NCI-H2171 treated with DMSO at 0.1 percent for 48 hours (cell line): ENCODE results near the gene FABP7.

ENCODE experiments used
- DNase-seq: peaks from one replicate; lab custom pipeline; 2025; lab: John Stamatoyannopoulos, UW

The FABP7 gene

GRCh38 chr6:122758927-122759334 lies 20.6 kb upstream of the FABP7 start:
- DNase-seq: no peak

- DNase-seq: no peak
Measured at GRCh38 chr6:122760330-122760729, 19.2 kb upstream of the FABP7 start.

- no peak for DNase-seq
Measured at GRCh38 chr6:122766256-122766655, 13.3 kb upstream of the FABP7 start.

- peak; percentile 70 for DNase-seq
Measured at GRCh38 chr6:122770835-122771601, 8.5 kb upstream of the FABP7 start.

GRCh38 chr6:122772724-122773415 lies 6.6 kb upstream of the FABP7 start:
- DNase-seq: no peak

- no peak for DNase-seq
Measured at GRCh38 chr6:122775975-122776374, 3.5 kb upstream of the FABP7 start.

- DNase-seq: no peak
Measured at GRCh38 chr6:122778302-122778701, 1.2 kb upstream of the FABP7 start.

GRCh38 chr6:122778985-122779661 lies 393 bp upstream of the FABP7 start:
- DNase-seq: no peak

- no peak for DNase-seq
Measured at GRCh38 chr6:122780114-122780513, 598 bp downstream of the FABP7 start.

- no peak for DNase-seq
Measured at GRCh38 chr6:122781716-122782115, 2.2 kb downstream of the FABP7 start.

- no peak for DNase-seq
Measured at GRCh38 chr6:122783401-122783800, 3.9 kb downstream of the FABP7 start.

- DNase-seq: no peak
Measured at GRCh38 chr6:122785891-122786290, 6.4 kb downstream of the FABP7 start.

- DNase-seq: no peak
Measured at GRCh38 chr6:122787721-122788120, 8.2 kb downstream of the FABP7 start.

- no peak for DNase-seq
Measured at GRCh38 chr6:122788208-122788607, 8.7 kb downstream of the FABP7 start.

GRCh38 chr6:122788663-122789181 lies 9.2 kb downstream of the FABP7 start:
- DNase-seq: no peak

- peak; percentile 83 for DNase-seq
Measured at GRCh38 chr6:122789182-122790027, 9.9 kb downstream of the FABP7 start, which contains the start of gene SMPDL3A. Gene SMPDL3A, plus strand, starts transcription at chr6:122789258. Its CDS starts 89 bp downstream, at chr6:122789347.

- no peak for DNase-seq
Measured at GRCh38 chr6:122790028-122790422, 10.5 kb downstream of the FABP7 start.

- DNase-seq: no peak
Measured at GRCh38 chr6:122790423-122791309, 11.2 kb downstream of the FABP7 start.

GRCh38 chr6:122791310-122791679 lies 11.8 kb downstream of the FABP7 start:
- DNase-seq: no peak

GRCh38 chr6:122792766-122793165 lies 13.2 kb downstream of the FABP7 start:
- DNase-seq: no peak

GRCh38 chr6:122797537-122797936 lies 18.0 kb downstream of the FABP7 start:
- no peak for DNase-seq
